Breast epithelium (tissue), 4 donors: ENCODE measurements around the gene PRDM16. TPM values are rescaled to one million over a fixed set of nuclear protein-coding genes. Genes with fewer than 3 reads are reported as not detected.

ENCODE experiments used
- DNase-seq, 2 donors: peaks; one replicate each; pipeline ENCODE4 v3.0.0-alpha.2; 2019; ENCODE audit warnings: low spot score in 2 of 2
- H3K27ac ChIP-seq, 2 donors: fragments of 200-600 bp; sonication (generic) in 1 of 2; one replicate each; pipeline ENCODE4 v1.5.1; 2016 to 2019; ENCODE audit warnings: mild to moderate bottlenecking in 1 of 2
- H3K27me3 ChIP-seq, 2 donors: fragments of 200-600 bp; sonication (generic) in 1 of 2; one replicate each; pipeline versions ENCODE4 v1.5.1 to v1.6.0; 2017 to 2019; ENCODE audit warnings: control low read depth in 1 of 2, mild to moderate bottlenecking in 1 of 2
- H3K36me3 ChIP-seq: fragments of 200-600 bp; one replicate; pipeline ENCODE4 v1.5.1; 2019
- H3K4me1 ChIP-seq, 2 donors: fragments of 200-600 bp; sonication (generic); one replicate each; pipeline ENCODE4 v1.5.1; 2016 to 2019; ENCODE audit warnings: control low read depth in 1 of 2
- H3K4me3 ChIP-seq, 3 donors: fragments of 200-600 bp; sonication (generic); 1 replicate in 2 of 3; 2 replicates in 1 of 3; pipeline ENCODE4 v1.5.1; 2016 to 2019; ENCODE audit warnings: mild to moderate bottlenecking in 3 of 3, moderate library complexity in 2 of 3
- H3K9me3 ChIP-seq, 2 donors: fragments of 200-600 bp; sonication (generic) in 1 of 2; one replicate each; pipeline ENCODE4 v1.5.1; 2016 to 2019; ENCODE audit warnings: control low read depth in 1 of 2
- POLR2A ChIP-seq: fragments of 450-650 bp; IDR thresholded peaks from one replicate; pipeline ENCODE4 v1.6.1; 2016; ENCODE audit warnings: antibody characterized with exemption, mild to moderate bottlenecking, moderate library complexity
- POLR2AphosphoS5 ChIP-seq, 3 donors: sonication (generic); formaldehyde crosslinking; IDR thresholded peaks; one replicate each; pipeline ENCODE4 v1.6.1; 2017; ENCODE audit warnings: antibody characterized with exemption in 3 of 3
- intact Hi-C: fragments of 100-400 bp; cut with DNase I; formaldehyde crosslinking; loops from one replicate; pipeline ENCODE4 v1.15.1; 2023; ENCODE audit warnings: low total_unique reads
- total RNA-seq, 3 donors: library from RNA; depleted of rRNA; stranded (reverse); fragments of >200 nt; gene quantifications; one replicate each; pipeline ENCODE4 v1.1.0, GENCODE V29; 2016
- TF ChIP-seq, protein P1 (sequence below), 3 donors: fragments of 450-650 bp; IDR thresholded peaks; one replicate each; pipeline ENCODE4 v1.5.1; 2016 to 2017; ENCODE audit warnings: antibody characterized with exemption in 3 of 3, mild to moderate bottlenecking in 3 of 3, moderate library complexity in 3 of 3

Gene PRDM16
- total RNA-seq, 3 donors from 2014 or later, result 0.48 to 3.8 (median 3.6) TPM

GRCh38 chr1:3243304-3243703, 174.3 kb downstream of the PRDM16 start:
- TF ChIP-seq POLR2A, result no peak
- TF ChIP-seq, protein P1, sequence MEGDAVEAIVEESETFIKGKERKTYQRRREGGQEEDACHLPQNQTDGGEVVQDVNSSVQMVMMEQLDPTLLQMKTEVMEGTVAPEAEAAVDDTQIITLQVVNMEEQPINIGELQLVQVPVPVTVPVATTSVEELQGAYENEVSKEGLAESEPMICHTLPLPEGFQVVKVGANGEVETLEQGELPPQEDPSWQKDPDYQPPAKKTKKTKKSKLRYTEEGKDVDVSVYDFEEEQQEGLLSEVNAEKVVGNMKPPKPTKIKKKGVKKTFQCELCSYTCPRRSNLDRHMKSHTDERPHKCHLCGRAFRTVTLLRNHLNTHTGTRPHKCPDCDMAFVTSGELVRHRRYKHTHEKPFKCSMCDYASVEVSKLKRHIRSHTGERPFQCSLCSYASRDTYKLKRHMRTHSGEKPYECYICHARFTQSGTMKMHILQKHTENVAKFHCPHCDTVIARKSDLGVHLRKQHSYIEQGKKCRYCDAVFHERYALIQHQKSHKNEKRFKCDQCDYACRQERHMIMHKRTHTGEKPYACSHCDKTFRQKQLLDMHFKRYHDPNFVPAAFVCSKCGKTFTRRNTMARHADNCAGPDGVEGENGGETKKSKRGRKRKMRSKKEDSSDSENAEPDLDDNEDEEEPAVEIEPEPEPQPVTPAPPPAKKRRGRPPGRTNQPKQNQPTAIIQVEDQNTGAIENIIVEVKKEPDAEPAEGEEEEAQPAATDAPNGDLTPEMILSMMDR (IDR thresholded peaks at IDR 0.05), result no peak
- TF ChIP-seq POLR2AphosphoS5 (IDR thresholded peaks at IDR 0.05), result no peak
- Histone ChIP-seq H3K9me3 (peaks cover 0 to 9% of the 10 kb centered on the region in 2 donors), H3K27me3 (peaks cover 0 to 90% of the 10 kb centered on the region in 2 donors), H3K4me1 (no peaks in the 10 kb centered on the region), H3K4me3 (no peak overlapping the region), H3K27ac (no peak overlapping the region), H3K36me3 (no peaks in the 10 kb centered on the region)
- intact Hi-C loops, result no loop called here
- DNase-seq, result no peak

GRCh38 chr1:3244025-3244926, 175.3 kb downstream of the PRDM16 start:
- TF ChIP-seq POLR2AphosphoS5 (IDR thresholded peaks at IDR 0.05) (no peak), POLR2A (no peak)
- TF ChIP-seq, protein P1 (IDR thresholded peaks at IDR 0.05), result no peak
- no peaks in the 10 kb centered on the region for H3K36me3 ChIP-seq
- no peaks in the 10 kb centered on the region for H3K4me1 ChIP-seq
- peaks cover 0 to 2% of the 10 kb centered on the region in 2 donors for H3K9me3 ChIP-seq
- H3K4me3 ChIP-seq, result no peak overlapping the region
- no peak overlapping the region for H3K27ac ChIP-seq
- no peak for DNase-seq
- peaks cover 0 to 93% of the 10 kb centered on the region in 2 donors for H3K27me3 ChIP-seq
- intact Hi-C loops, result no loop called here

DNA sequence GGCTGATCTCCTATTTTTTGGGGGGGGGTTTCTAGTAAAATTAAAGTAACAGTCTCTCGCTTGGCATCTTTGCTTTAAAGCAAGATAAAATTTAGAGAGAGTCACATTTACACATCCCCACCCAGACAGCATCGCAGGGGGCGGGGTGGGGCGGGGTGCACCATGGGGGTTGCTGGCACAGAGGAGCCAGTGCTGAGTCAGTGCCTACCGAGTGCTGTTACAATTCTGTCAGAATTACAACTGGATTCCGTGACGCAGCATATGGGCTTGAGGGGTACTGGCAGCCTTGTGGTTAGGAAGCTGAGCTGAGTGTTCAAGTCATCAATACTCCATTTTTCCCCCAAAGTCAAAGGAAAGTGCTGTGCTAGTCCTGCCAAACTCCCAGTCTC, 175.9 kb downstream of the PRDM16 start:
- TF ChIP-seq POLR2AphosphoS5 (IDR thresholded peaks at IDR 0.05) (no peak), POLR2A (no peak)
- TF ChIP-seq, protein P1 (IDR thresholded peaks at IDR 0.05), result no peak
- H3K27ac ChIP-seq, result no peak overlapping the region

GRCh38 chr1:3245344-3245743, 176.3 kb downstream of the PRDM16 start:
- Histone ChIP-seq H3K9me3 (no peaks in the 10 kb centered on the region), H3K4me3 (no peak overlapping the region), H3K36me3 (no peaks in the 10 kb centered on the region), H3K4me1 (no peaks in the 10 kb centered on the region), H3K27ac (no peak overlapping the region), H3K27me3 (peaks cover 0 to 99% of the 10 kb centered on the region in 2 donors)
- TF ChIP-seq POLR2A (no peak), POLR2AphosphoS5 (IDR thresholded peaks at IDR 0.05) (no peak)
- TF ChIP-seq, protein P1 (IDR thresholded peaks at IDR 0.05), result no peak
- intact Hi-C loops, result no loop called here
- no peak for DNase-seq

More for the DNA sequence above, 175.9 kb downstream of the PRDM16 start:
- Histone ChIP-seq H3K4me1 (no peaks in the 10 kb centered on the region), H3K9me3 (no peaks in the 10 kb centered on the region), H3K36me3 (no peaks in the 10 kb centered on the region), H3K4me3 (no peak overlapping the region), H3K27me3 (peaks cover 0 to 96% of the 10 kb centered on the region in 2 donors)
- intact Hi-C loops, result no loop called here
- no peak for DNase-seq

DNA sequence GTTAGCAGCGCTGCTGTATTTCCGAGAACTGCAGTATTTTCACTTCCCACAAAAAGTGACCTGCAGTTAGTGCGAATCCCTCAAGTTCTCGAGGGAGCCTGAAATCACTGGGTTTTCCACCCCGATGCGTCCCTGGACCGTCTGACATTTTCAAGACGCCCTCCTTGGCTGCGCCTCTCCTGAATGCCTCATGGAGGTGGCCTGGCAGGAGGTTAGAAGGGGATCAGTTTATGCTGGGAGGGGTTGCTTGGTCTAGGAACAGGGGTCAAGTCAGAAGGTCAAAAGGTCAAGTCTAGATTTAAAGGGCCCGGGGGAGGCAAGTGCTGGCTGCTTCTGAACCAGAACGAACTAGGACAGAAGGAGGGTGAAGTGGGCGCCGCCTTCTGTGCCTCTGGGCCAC, 176.8 kb downstream of the PRDM16 start:
- Histone ChIP-seq H3K36me3 (no peaks in the 10 kb centered on the region), H3K9me3 (no peaks in the 10 kb centered on the region), H3K27me3 (peaks cover 0 to 99% of the 10 kb centered on the region in 2 donors), H3K27ac (no peak overlapping the region), H3K4me1 (no peaks in the 10 kb centered on the region), H3K4me3 (no peak overlapping the region)
- intact Hi-C loops, result no loop called here
- DNase-seq, result no peak
- no peak for TF ChIP-seq POLR2A
- TF ChIP-seq, protein P1 (IDR thresholded peaks at IDR 0.05), result no peak
- TF ChIP-seq POLR2AphosphoS5 (IDR thresholded peaks at IDR 0.05), result no peak
